Fibroblast of pulmonary artery (primary cell): ENCODE data around the gene TMEM185B.
A peak's percentile ranks its signal among the peaks of the same experiment; 100 is the strongest.
"Not testable (repeated sequence)": the region's sequence is repeated elsewhere in the genome, so short reads cannot be mapped to it uniquely, and the experiment has no call there.

Source experiments
- DNase-seq: peaks from one replicate; pipeline ENCODE4 v3.0.0-alpha.2; 2010; ENCODE audit warnings: low read depth
- H3K4me3 ChIP-seq: replicated peaks from 2 replicates; pipeline ENCODE4 v1.5.1; 2011; ENCODE audit warnings: low read depth, mild to moderate bottlenecking, control low read depth, low read length, moderate library complexity
- CTCF ChIP-seq: IDR thresholded peaks from 2 replicates; pipeline ENCODE4 v1.5.1; 2011; ENCODE audit warnings: mild to moderate bottlenecking, control low read depth, low read length, inconsistent platforms; ENCODE audit errors: missing control alignments

TMEM185B gene

DNA sequence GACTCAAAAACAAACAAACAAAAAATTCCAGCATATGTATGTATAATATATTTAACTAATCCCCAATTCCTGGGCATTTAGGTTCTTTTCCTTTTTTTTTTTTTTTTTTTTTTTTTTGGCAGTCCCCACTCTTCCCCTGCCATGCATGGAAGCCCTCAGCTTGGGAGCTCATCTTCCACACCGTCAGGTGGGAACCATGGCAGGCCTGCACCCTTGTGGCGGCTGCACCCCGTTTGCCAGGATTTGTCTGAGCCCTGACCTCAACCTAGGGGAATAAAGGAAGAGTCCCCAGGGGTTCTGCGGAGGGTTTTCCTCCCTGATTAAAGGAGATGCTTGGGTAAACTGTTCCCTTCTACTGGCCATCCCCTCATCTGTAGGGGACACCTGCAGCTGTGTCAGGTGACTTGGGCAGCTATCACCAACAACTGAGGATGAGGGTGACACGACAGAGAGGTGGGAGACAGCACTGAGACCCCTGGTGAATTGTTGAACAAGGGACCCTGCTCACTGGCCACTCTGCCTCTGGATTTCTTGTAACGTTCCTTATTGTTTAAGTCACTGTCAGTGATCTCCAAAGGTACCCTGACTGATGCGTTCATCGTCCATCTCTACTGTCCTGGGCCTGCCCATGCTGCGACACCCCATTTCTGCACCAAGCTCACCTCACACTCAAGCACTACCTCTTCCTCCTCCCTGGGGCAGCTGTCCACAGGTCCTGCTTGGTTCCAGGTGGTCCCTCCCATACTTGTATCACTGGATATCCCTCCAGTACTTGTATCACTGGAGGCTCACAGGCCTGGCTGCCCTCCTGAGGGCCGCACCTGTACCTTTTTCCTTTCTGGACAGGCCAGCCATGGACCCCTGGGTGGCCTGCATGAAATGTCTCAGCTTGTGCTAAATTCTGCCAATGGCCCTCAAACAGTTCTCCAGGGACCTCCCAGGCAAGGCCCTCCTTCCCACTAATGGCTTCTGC is 14.5 kb downstream of the TMEM185B start:
- no peak for TF ChIP-seq CTCF
- DNase-seq, result no peak
- no peak overlapping the region for H3K4me3 ChIP-seq

GRCh38 chr2:120206022-120206581 is 17.1 kb downstream of the TMEM185B start:
- H3K4me3 ChIP-seq, result no peak overlapping the region
- peak; percentile 39 for TF ChIP-seq CTCF
- DNase-seq, result peak; percentile 10

- no peak for TF ChIP-seq CTCF
- DNase-seq, result no peak
- no peak overlapping the region for H3K4me3 ChIP-seq
Measured at GRCh38 chr2:120204945-120205670, 18.1 kb downstream of the TMEM185B start.

DNA sequence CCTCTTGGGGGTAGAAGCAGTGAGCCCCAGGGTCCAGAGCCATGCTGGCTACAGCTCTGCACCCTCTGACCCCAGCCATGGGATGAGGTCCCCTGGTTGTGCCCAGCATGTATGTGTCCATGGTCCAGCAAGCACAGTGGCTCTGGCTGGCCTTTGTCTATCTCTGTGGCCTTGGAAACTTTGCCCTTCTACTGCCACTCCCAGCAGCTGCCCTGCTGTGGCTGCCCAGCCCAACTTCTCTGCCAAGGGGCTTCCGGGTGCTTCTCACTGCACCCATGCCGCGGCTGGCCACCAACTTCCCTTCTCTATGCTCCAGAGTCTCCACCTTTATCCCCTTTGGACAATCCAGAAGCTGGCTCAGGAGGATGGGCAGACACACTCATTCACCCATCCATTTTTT is 18.8 kb downstream of the TMEM185B start:
- TF ChIP-seq CTCF, result no peak
- no peak overlapping the region for H3K4me3 ChIP-seq

GRCh38 chr2:120204022-120204405 is 19.2 kb downstream of the TMEM185B start:
- H3K4me3 ChIP-seq, result no peak overlapping the region
- DNase-seq, result no peak
- TF ChIP-seq CTCF, result peak; percentile 14

More for the DNA sequence above, 18.8 kb downstream of the TMEM185B start:
- no peak for DNase-seq

DNA sequence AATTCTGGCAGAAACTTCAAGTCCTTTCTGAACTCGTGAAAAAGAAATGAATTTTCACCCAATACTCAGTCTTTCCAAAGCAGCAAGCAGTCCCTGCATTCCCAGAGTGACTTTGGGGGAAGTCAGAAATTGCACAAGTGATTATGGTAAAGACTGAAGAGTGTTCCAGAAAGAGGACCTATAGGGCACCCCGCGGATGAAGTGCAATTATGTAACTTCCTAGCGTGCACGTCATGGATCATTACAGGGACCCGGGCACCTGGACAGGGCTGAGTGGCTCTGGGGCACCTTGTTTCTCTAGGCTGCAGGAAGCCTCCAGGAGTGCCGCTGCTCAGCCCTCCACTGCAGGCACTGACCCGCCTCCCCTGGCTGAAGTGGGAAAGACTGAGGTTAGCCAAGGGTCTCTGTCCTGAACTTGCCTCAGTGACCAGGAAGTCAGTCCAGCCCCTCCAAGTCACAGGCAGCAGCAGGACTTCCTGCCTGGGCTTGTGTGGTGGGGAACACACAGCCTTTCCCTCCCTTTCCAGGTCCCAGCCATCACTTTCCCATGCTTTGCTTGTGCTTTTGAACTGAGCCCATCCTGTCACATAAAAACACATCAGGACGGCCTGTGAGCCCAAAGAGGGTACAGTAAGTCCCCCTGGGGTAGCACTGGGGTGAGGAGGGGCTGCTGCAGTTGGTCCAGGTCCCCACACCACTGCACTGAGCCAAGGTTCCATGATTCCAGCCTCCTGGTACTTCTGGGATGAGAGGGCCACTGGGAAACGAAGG is 19.8 kb downstream of the TMEM185B start:
- TF ChIP-seq CTCF, result no peak
- DNase-seq, result peak; percentile 24
- H3K4me3 ChIP-seq, result no peak overlapping the region

DNA sequence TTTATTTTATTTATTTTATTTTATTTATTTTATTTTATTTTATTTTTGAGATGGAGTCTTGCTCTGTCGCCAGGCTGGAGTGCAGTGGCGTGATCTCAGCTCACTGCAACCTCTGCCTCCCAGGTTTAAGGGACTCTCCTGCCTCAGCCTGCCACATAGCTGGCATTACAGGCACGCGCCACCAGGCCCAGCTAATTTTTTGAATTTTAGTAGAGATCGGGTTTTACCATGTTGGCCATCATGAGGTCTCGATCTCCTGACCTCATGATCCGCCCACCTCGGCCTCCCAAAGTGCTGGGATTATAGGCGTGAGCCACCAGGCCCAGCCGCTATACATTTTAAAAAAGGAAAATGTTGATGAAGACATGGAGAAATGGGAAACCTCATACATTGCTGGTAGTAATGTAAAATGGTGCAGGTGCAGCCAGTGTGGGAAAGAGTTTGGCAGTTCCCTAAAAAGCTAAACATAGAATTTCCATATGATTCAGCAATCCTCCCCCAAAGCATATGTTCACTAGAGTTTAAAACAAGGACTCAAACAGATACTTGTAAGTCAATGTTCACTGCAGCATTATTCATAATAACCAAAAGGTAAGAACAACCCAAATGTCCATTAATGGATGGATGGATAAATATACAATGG is 23.3 kb downstream of the TMEM185B start:
- DNase-seq, H3K4me3 ChIP-seq: not testable (repeated sequence)
